OCI-LY7 (cell line): Measurements from ENCODE around the gene BCL2L12. TPM values are rescaled to one million over a fixed set of nuclear protein-coding genes. Genes with fewer than 3 reads are reported as not detected.

Experiments used
- BruUV-seq: library from RNA; stranded (reverse); fragments of 400-500 nt; replicated peaks from 2 replicates; lab custom pipeline; 2021; lab: Mats Ljungman, UMichigan
- CTCF ChIA-PET: fragments of 300-600 bp; sonication (Branson Sonifier 250); formaldehyde crosslinking; loops from one replicate; lab custom pipeline; 2022; ENCODE audit warnings: antibody characterized with exemption; ENCODE audit not compliant: unreplicated experiment; lab: Charles Lee
- POLR2A ChIA-PET: fragments of 300-600 bp; sonication (Branson Sonifier 250); formaldehyde crosslinking; loops from one replicate; lab custom pipeline; 2022; ENCODE audit warnings: antibody characterized with exemption; lab: Charles Lee
- DNase-seq: peaks from one replicate; pipeline ENCODE4 v3.0.0-alpha.2; 2015; ENCODE audit warnings: low spot score
- H2AFZ ChIP-seq: fragments of 200-600 bp; sonication (generic), shearing (Covaris generic); 2 replicates; pipeline ENCODE4 v1.6.1; 2014; ENCODE audit warnings: mild to moderate bottlenecking, antibody characterized with exemption, low read length, moderate library complexity
- H3K27ac ChIP-seq: fragments of 200-600 bp; sonication (generic); 2 replicates; pipeline ENCODE4 v1.5.1; 2014; ENCODE audit warnings: mixed run types, low read depth, mild to moderate bottlenecking, moderate library complexity, low read length, inconsistent platforms; ENCODE audit not compliant: poor library complexity, severe bottlenecking
- H3K36me3 ChIP-seq: fragments of 200-600 bp; sonication (generic); 2 replicates; pipeline ENCODE4 v1.6.1; 2014; ENCODE audit warnings: mild to moderate bottlenecking, antibody characterized with exemption, low read length, moderate library complexity, mixed read lengths; ENCODE audit not compliant: insufficient read depth
- H3K4me1 ChIP-seq: fragments of 200-600 bp; sonication (generic); 2 replicates; pipeline ENCODE4 v1.5.1; 2014; ENCODE audit warnings: mild to moderate bottlenecking, low read length; ENCODE audit not compliant: insufficient read depth, poor library complexity, severe bottlenecking
- H3K4me2 ChIP-seq: fragments of 200-600 bp; sonication (generic); 2 replicates; pipeline ENCODE4 v1.6.1; 2014; ENCODE audit warnings: mild to moderate bottlenecking, low read length
- H3K4me3 ChIP-seq: fragments of 200-600 bp; sonication (generic); 2 replicates; pipeline ENCODE4 v1.5.1; 2014; ENCODE audit warnings: mild to moderate bottlenecking, low read depth, low read length; ENCODE audit not compliant: poor library complexity, severe bottlenecking
- H3K79me2 ChIP-seq: fragments of 200-600 bp; sonication (generic); 2 replicates; pipeline ENCODE4 v1.6.1; 2016; ENCODE audit warnings: low read depth, mild to moderate bottlenecking, low read length, moderate library complexity, mixed read lengths; ENCODE audit not compliant: insufficient read depth
- H3K9me2 ChIP-seq: fragments of 200-600 bp; sonication (generic); 2 replicates; pipeline ENCODE4 v1.6.1; 2016; ENCODE audit warnings: mild to moderate bottlenecking, low read length, mixed read lengths; ENCODE audit not compliant: insufficient read depth
- H3K9me3 ChIP-seq: fragments of 200-600 bp; sonication (generic); 2 replicates; pipeline ENCODE4 v1.6.1; 2014; ENCODE audit warnings: mild to moderate bottlenecking, mixed run types, low read length, mixed read lengths
- H4K20me1 ChIP-seq: fragments of 200-600 bp; sonication (generic); 2 replicates; pipeline ENCODE4 v1.6.1; 2014; ENCODE audit warnings: mild to moderate bottlenecking, antibody characterized with exemption, low read length, moderate library complexity, mixed read lengths; ENCODE audit not compliant: insufficient read depth
- EZH2phosphoT487 ChIP-seq: fragments of 200-600 bp; sonication (generic); IDR thresholded peaks from 2 replicates; pipeline ENCODE4 v1.6.1; 2018; ENCODE audit warnings: low read depth, borderline replicate concordance, mild to moderate bottlenecking, mixed run types, antibody characterized with exemption, low read length, moderate library complexity, mixed read lengths
- intact Hi-C: fragments of 100-400 bp; cut with micrococcal nuclease; formaldehyde crosslinking; loops from one replicate; pipeline ENCODE4 v1.10.0; 2022; ENCODE audit not compliant: unreplicated experiment
- total RNA-seq, 2 experiments: library from RNA; depleted of rRNA in 1 of 2; stranded (reverse); fragments of >200 nt in 1 of 2; shearing (Covaris generic) in 1 of 2; gene quantifications; 2 replicates each; pipeline ENCODE4 v1.2.3, GENCODE V29; 2014 to 2022
- TF ChIP-seq, protein P1 (sequence below): fragments of 200-600 bp; sonication (generic); conservative IDR thresholded peaks from 2 replicates; pipeline ENCODE4 v1.5.1; 2014; ENCODE audit warnings: mild to moderate bottlenecking, antibody characterized with exemption, low read length, moderate library complexity, mixed read lengths

Gene BCL2L12
- total RNA-seq, 2 experiments from 2014 or later, result 38.9 to 65.4 TPM

DNA sequence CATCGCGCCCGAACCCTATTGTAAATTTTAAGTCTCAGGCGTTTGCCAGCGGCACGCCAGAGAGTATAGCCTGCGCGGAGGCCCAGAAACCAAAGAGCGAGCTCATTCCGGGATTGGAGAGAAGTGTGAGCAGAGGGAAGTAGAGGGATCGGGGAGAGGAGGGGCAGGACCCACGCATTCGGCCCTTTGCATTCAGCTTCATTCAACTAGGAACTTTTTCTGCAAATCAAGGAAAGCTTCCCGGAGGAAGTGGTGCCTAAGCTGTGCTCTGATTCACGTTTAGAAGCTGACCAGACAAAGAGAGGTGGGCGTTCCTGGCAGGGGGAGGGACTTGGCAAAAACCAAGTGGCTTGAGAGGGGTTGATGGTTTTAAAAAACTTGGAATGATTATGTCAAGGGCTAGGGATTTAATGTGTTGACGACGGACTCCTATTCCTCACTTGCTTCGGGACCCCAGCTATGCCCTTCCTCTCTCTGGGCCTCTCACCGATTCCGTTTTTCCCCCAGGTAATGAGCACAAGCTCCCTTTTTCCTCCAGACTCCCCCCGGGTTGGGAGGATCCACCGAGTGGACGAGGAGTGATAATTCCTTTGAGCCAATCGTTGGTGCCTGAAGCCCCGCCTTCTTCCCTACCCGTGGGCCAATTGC lies 10.5 kb downstream of the BCL2L12 start:
- 0 out of 2 replicates have a peak, but pooled peaks cover 4% of the 10 kb centered on the region for H4K20me1 ChIP-seq
- intact Hi-C loops, result loop anchor here (1.0 to 10.0 kb wide), 5 partner anchors 36 to 1039 kb away; partner anchors contain the start of genes DBP, PRR12 and RRAS
- H3K4me3 ChIP-seq, result peak overlapping the region; percentile 96
- H2AFZ ChIP-seq, result peak overlapping the region; percentile 9; the same call in 1 of the 2 replicates
- ChIA-PET CTCF (interaction anchor here (1.1 kb wide), 1 partner anchor 36 kb away, joined by 5 read pairs; the partner anchor contains the start of gene RRAS), POLR2A (interaction anchor here (1.0 to 2.7 kb wide), 8 partner anchors 10 to 174 kb away, joined by 3 to 18 read pairs (median 4); partner anchors contain the start of genes BCL2L12, IRF3, RRAS and SCAF1)
- H3K36me3 ChIP-seq, result peaks cover 25% of the 10 kb centered on the region
- H3K79me2 ChIP-seq, result peaks cover 42% of the 10 kb centered on the region
- DNase-seq, result peak; percentile 91
- no peaks in the 10 kb centered on the region for H3K9me3 ChIP-seq
- no peaks in the 10 kb centered on the region for H3K9me2 ChIP-seq
- peaks cover 64% of the 10 kb centered on the region for H3K4me1 ChIP-seq
- TF ChIP-seq EZH2phosphoT487, result no peak
- TF ChIP-seq, protein P1, sequence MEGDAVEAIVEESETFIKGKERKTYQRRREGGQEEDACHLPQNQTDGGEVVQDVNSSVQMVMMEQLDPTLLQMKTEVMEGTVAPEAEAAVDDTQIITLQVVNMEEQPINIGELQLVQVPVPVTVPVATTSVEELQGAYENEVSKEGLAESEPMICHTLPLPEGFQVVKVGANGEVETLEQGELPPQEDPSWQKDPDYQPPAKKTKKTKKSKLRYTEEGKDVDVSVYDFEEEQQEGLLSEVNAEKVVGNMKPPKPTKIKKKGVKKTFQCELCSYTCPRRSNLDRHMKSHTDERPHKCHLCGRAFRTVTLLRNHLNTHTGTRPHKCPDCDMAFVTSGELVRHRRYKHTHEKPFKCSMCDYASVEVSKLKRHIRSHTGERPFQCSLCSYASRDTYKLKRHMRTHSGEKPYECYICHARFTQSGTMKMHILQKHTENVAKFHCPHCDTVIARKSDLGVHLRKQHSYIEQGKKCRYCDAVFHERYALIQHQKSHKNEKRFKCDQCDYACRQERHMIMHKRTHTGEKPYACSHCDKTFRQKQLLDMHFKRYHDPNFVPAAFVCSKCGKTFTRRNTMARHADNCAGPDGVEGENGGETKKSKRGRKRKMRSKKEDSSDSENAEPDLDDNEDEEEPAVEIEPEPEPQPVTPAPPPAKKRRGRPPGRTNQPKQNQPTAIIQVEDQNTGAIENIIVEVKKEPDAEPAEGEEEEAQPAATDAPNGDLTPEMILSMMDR, result no peak
- H3K4me2 ChIP-seq, result peak overlapping the region; percentile 71
- BruUV-seq, result no TSS peak
- peak overlapping the region; percentile 84 for H3K27ac ChIP-seq

DNA sequence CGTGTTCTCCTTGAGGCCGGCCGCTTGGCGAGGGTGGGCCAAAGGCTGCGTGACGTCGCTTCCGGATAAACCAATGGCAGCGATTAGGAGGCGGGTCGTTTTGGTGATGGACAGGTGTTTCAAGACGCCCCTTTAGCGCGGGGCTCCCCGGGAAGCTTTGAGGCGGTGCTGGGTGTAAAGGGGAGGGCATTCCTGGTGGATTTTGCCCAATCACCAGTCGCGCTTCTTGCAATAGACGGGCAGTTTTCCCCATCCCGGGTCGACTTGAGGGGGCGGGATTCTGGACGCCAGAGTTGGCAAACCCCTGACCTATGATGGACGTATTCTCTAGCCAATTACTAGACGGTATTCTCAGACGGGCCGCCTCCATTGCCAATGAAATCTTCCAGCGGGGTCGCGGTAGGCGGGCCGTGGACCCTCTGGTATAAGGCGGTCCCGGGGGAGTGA lies 11.1 kb downstream of the BCL2L12 start:
- H3K4me1 ChIP-seq, result peaks cover 59% of the 10 kb centered on the region
- H3K36me3 ChIP-seq, result peaks cover 30% of the 10 kb centered on the region
- no TSS peak for BruUV-seq
- POLR2A ChIA-PET, result interaction anchor here (1.0 to 2.7 kb wide), 5 partner anchors 28 to 163 kb away, joined by 3 to 18 read pairs (median 4); partner anchors contain the start of gene RRAS
- DNase-seq, result peak; percentile 100
- peak overlapping the region; percentile 95 for H3K4me2 ChIP-seq
- H4K20me1 ChIP-seq, result 0 out of 2 replicates have a peak, but pooled peaks cover 4% of the 10 kb centered on the region
- H3K9me3 ChIP-seq, result no peaks in the 10 kb centered on the region
- no peaks in the 10 kb centered on the region for H3K9me2 ChIP-seq
- H3K79me2 ChIP-seq, result peaks cover 47% of the 10 kb centered on the region
- peak overlapping the region; percentile 96 for H3K4me3 ChIP-seq
- peak overlapping the region; percentile 84 for H3K27ac ChIP-seq
- CTCF ChIA-PET, result interaction anchor here (0.6 to 1.1 kb wide), 3 partner anchors 37 to 164 kb away, joined by 3 to 6 read pairs (median 5); partner anchors contain the start of genes RCN3 and RRAS
- intact Hi-C loops, result loop anchor here (1.0 to 10.0 kb wide), 5 partner anchors 37 to 1040 kb away; partner anchors contain the start of genes DBP, PRR12 and RRAS
- TF ChIP-seq, protein P1, result no peak
- TF ChIP-seq EZH2phosphoT487, result no peak
- peak overlapping the region; percentile 9; the same call in 1 of the 2 replicates for H2AFZ ChIP-seq
